ENCODE results near the gene FOXK2.

DNA sequence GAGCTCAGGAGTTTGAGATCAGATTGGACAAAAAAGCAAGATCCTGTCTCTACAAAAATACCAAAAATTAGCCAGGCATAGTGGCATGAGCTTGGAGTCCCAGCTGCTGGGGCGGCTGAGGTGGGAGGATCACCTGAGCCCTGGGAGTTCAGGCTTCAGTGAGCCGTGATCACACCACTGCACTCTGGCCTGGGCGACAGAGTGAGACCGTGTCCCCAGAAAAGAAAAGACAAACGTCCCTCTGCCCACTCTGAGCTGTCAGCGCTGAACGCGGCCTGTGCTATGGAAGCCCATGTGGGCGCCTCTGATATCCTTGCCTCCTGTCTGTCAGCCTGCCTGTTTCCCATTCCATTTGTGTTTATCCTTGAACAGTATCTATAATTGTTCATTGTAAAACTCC is 50.7 kb downstream of the FOXK2 start:
- TF ChIP-seq POLR2A (IDR thresholded peaks at IDR 0.05; ENCODE audit: low read length) = no peak
- TF ChIP-seq GATA1 (IDR thresholded peaks at IDR 0.05; ENCODE audit: low read depth, low read length) = no peak

Measured in erythroblast (primary cell).